Measurements from ENCODE around the gene TRIM26. TPM values are rescaled to one million over a fixed set of nuclear protein-coding genes. Genes with fewer than 3 reads are reported as not detected.
"Not testable (repeated sequence)": the region's sequence is repeated elsewhere in the genome, so short reads cannot be mapped to it uniquely, and the experiment has no call there.

The TRIM26 gene
- total RNA-seq, 2 donors from 2014 or later, result 36.0 to 37.0 TPM

- intact Hi-C loops (cut with DNase I), result no loop called here
- no peak for DNase-seq (ENCODE audit: low spot score)
Measured at GRCh38 chr6:30157999-30158398, 55.2 kb downstream of the TRIM26 start.

GRCh38 chr6:30157581-30157980, 55.6 kb downstream of the TRIM26 start:
- intact Hi-C loops (cut with DNase I), result no loop called here
- DNase-seq (ENCODE audit: low spot score), result no peak

GRCh38 chr6:30156774-30157173, 56.4 kb downstream of the TRIM26 start:
- intact Hi-C loops (cut with DNase I), result no loop called here
- DNase-seq (ENCODE audit: low spot score), result no peak

- DNase-seq (ENCODE audit: low spot score), result no peak
- intact Hi-C loops (cut with DNase I), result no loop called here
Measured at GRCh38 chr6:30156262-30156599, 57.0 kb downstream of the TRIM26 start.

- intact Hi-C loops (cut with DNase I), result no loop called here
- DNase-seq (ENCODE audit: low spot score), result no peak
Measured at GRCh38 chr6:30155520-30156261, 57.5 kb downstream of the TRIM26 start.

- DNase-seq (ENCODE audit: low spot score), result no peak
- intact Hi-C loops (cut with DNase I), result no loop called here
Measured at GRCh38 chr6:30154709-30155519, 58.3 kb downstream of the TRIM26 start.

- DNase-seq (ENCODE audit: low spot score), result no peak
- intact Hi-C loops (cut with DNase I), result no loop called here
Measured at GRCh38 chr6:30154061-30154460, 59.1 kb downstream of the TRIM26 start.

GRCh38 chr6:30152910-30153610, 60.1 kb downstream of the TRIM26 start:
- intact Hi-C loops (cut with DNase I), result no loop called here
- DNase-seq (ENCODE audit: low spot score), result no peak

GRCh38 chr6:30152016-30152673, 61.1 kb downstream of the TRIM26 start:
- intact Hi-C loops (cut with DNase I), result no loop called here
- no peak for DNase-seq (ENCODE audit: low spot score)

GRCh38 chr6:30151580-30151979, 61.6 kb downstream of the TRIM26 start:
- DNase-seq (ENCODE audit: low spot score), result no peak
- intact Hi-C loops (cut with DNase I), result no loop called here

GRCh38 chr6:30150671-30151395, 62.4 kb downstream of the TRIM26 start:
- no peak for DNase-seq (ENCODE audit: low spot score)
- intact Hi-C loops (cut with DNase I), result no loop called here

GRCh38 chr6:30149858-30150550, 63.2 kb downstream of the TRIM26 start:
- no peak for DNase-seq (ENCODE audit: low spot score)

GRCh38 chr6:30149234-30149633, 64.0 kb downstream of the TRIM26 start:
- intact Hi-C loops (cut with DNase I), result no loop called here
- no peak for DNase-seq (ENCODE audit: low spot score)

More at GRCh38 chr6:30149858-30150550, 63.2 kb downstream of the TRIM26 start:
- intact Hi-C loops (cut with DNase I), result no loop called here

- DNase-seq (ENCODE audit: low spot score), result no peak
- intact Hi-C loops (cut with DNase I), result no loop called here
Measured at GRCh38 chr6:30147096-30147495, 66.1 kb downstream of the TRIM26 start.

- DNase-seq (ENCODE audit: low spot score), result no peak
- intact Hi-C loops (cut with DNase I), result no loop called here
Measured at GRCh38 chr6:30145818-30146217, 67.4 kb downstream of the TRIM26 start.

- DNase-seq (ENCODE audit: low spot score), result no peak
- intact Hi-C loops (cut with DNase I), result no loop called here
Measured at GRCh38 chr6:30144811-30145210, 68.4 kb downstream of the TRIM26 start.

- intact Hi-C loops (cut with DNase I), result no loop called here
- DNase-seq (ENCODE audit: low spot score), result no peak
Measured at GRCh38 chr6:30143780-30144179, 69.4 kb downstream of the TRIM26 start.

GRCh38 chr6:30142665-30143064, 70.5 kb downstream of the TRIM26 start:
- no peak for DNase-seq (ENCODE audit: low spot score)
- intact Hi-C loops (cut with DNase I), result no loop called here

- intact Hi-C loops (cut with DNase I); DNase-seq (ENCODE audit: low spot score): not testable (repeated sequence)
Measured at GRCh38 chr6:30140240-30140639, 73.0 kb downstream of the TRIM26 start.

All from posterior vena cava (tissue), 2 donors.